ENCODE results near the gene MYO1E. TPM values are rescaled to one million over a fixed set of nuclear protein-coding genes. Genes with fewer than 3 reads are reported as not detected.

MYO1E gene
- total and polyA plus RNA-seq, 10 donors, result 21.3 to 115 (median 65.6) TPM

- peaks cover 21 to 52% (median 33%) of the 10 kb centered on the region in 6 donors for H3K4me1 ChIP-seq
- DNase-seq, result no peak
- H3K36me3 ChIP-seq, result no peaks in the 10 kb centered on the region
- intact Hi-C loops (cut with DNase I; ENCODE audit: low total_unique reads), result no loop called here
- no peak overlapping the region for H3K4me3 ChIP-seq
- H3K27ac ChIP-seq, result no peak overlapping the region
- H3K27me3 ChIP-seq (replicated peaks in 1 of 7), result no peaks in the 10 kb centered on the region
- TF ChIP-seq POLR2AphosphoS5 (IDR thresholded peaks at IDR 0.05) (no peak), CTCF (IDR thresholded peaks at IDR 0.05 in 8 of 11, conservative IDR thresholded peaks at IDR 0.05 in 3 of 11) (no peak), POLR2A (IDR thresholded peaks at IDR 0.05) (no peak)
- WGBS, 5 donors, result 78 to 90% (median 86%) methylated on average over 7 of the region's 7 CpGs
- H3K9me3 ChIP-seq, result no peaks in the 10 kb centered on the region
Measured at GRCh38 chr15:59306520-59307164, 66.0 kb downstream of the MYO1E start.

DNA sequence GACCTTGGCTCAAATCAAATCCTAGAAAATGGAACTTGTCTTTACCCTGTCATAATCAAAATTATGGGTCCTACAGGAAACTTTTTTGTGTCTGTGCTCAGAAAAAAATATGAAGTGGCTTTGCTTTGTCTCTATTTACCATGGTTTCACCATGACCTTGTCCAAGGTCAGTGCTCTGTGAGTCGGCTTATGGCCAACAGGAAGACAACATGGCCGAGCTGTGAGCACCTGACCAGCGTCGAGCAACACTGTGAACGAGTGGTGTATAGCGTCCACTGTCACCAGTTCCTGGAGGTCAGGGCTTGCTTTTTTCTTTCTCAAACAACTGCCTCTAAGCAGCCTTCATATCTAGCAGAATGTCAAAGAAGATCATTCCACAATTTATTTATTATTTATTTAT is 67.9 kb downstream of the MYO1E start:
- Histone ChIP-seq H3K4me3 (no peak overlapping the region), H3K9me3 (no peaks in the 10 kb centered on the region), H3K27me3 (replicated peaks in 1 of 7) (no peaks in the 10 kb centered on the region), H3K4me1 (peaks cover 35 to 64% (median 49%) of the 10 kb centered on the region in 6 donors), H3K36me3 (no peaks in the 10 kb centered on the region), H3K27ac (peak overlapping the region; percentile 2 to 80 (median 67))
- no peak for DNase-seq
- WGBS, 5 donors, result 70 to 86% (median 79%) methylated on average over 6 of the region's 6 CpGs
- peak in 2 of 3 donors; percentile 49 to 54 for TF ChIP-seq POLR2AphosphoS5 (IDR thresholded peaks at IDR 0.05)
- no peak for TF ChIP-seq CTCF (IDR thresholded peaks at IDR 0.05 in 8 of 11, conservative IDR thresholded peaks at IDR 0.05 in 3 of 11)
- intact Hi-C loops (cut with DNase I; ENCODE audit: low total_unique reads), result no loop called here

DNA sequence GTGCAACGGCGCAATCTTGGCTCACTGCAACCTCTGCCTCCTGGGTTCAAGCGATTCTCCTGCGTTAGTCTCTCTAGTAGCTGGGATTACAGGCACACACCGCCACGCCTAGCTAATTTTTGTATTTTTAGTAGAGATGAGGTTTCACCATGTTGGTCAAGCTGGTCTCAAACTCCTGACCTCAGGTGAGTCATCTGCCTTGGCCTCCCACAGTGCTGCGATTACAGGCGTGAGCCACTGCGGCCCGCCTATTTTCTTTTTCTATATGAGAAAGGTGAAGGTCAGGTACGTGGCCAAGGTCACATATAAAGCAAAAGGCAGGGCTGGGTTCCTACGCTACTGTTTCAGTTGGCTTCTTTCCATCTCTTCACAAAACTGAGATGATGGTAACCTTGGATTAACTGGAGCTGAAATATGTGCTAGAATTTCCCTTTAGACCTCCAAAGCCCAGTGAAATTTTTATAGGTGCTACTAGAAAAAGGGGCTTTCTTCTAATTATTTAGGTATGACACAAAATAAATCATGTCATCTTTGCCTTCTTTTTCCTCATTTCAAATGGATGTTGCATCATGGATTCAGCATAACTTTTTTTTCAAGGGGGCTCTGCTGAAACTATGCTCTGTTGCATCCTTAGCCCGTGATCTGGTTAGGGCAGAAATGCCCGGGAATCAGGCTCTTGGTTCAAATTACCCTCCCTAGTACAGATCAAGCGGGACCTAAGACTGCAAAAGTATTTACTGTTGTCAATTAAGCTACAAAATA is 68.5 kb downstream of the MYO1E start:
- 62 to 80% (median 72%) methylated on average over 15 of the region's 15 CpGs for WGBS, 5 donors
- H3K36me3 ChIP-seq, result no peaks in the 10 kb centered on the region

More for the DNA sequence above, 68.5 kb downstream of the MYO1E start:
- Histone ChIP-seq H3K4me3 (no peak overlapping the region), H3K27ac (peak overlapping the region in 6 of 8 donors; percentile 56 to 80 (median 68)), H3K9me3 (no peaks in the 10 kb centered on the region), H3K4me1 (peaks cover 37 to 70% (median 54%) of the 10 kb centered on the region in 6 donors), H3K27me3 (replicated peaks in 1 of 7) (no peaks in the 10 kb centered on the region)
- TF ChIP-seq POLR2A (IDR thresholded peaks at IDR 0.05) (no peak), CTCF (IDR thresholded peaks at IDR 0.05 in 8 of 11, conservative IDR thresholded peaks at IDR 0.05 in 3 of 11) (no peak), POLR2AphosphoS5 (IDR thresholded peaks at IDR 0.05) (no peak)
- DNase-seq, result no peak
- intact Hi-C loops (cut with DNase I; ENCODE audit: low total_unique reads), result no loop called here

Measured in spleen (tissue), 11 donors.